ENCODE measurements around the gene TPMT.

DNA sequence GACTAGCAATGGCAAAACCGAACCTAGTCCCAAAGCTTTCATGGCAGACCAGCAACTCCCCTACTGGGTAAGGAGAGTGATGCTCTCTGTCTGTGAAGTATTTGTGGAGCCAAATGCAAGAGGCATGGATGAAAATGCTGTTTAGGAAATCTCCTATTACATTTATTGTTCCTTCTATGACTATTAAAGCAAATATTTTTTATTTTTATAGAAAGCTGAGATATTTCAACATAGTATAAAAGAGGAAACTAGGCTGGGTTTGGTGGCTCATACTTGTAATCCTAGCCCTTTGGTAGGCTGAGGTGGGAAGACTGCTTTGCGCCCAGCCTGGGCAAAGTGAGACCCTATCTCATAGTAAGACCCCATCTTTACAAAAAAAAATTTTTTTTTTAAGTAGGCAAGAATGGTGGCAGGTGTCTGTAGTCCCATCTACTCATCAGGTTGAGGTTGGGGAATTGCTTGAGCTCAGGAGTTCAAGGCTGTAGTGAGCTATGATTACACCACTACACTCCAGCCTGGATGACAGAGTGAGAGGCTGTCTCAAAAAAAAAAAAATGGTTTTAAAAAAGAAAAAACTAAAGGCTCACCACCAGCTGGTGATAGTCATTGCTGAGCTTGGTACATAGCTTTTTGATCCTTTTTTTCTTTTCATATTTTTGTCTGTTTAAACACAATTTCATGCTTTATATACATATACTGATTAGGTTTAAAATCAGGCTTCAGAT is 11.6 kb upstream of the TPMT start:
- TF ChIP-seq, protein P1, sequence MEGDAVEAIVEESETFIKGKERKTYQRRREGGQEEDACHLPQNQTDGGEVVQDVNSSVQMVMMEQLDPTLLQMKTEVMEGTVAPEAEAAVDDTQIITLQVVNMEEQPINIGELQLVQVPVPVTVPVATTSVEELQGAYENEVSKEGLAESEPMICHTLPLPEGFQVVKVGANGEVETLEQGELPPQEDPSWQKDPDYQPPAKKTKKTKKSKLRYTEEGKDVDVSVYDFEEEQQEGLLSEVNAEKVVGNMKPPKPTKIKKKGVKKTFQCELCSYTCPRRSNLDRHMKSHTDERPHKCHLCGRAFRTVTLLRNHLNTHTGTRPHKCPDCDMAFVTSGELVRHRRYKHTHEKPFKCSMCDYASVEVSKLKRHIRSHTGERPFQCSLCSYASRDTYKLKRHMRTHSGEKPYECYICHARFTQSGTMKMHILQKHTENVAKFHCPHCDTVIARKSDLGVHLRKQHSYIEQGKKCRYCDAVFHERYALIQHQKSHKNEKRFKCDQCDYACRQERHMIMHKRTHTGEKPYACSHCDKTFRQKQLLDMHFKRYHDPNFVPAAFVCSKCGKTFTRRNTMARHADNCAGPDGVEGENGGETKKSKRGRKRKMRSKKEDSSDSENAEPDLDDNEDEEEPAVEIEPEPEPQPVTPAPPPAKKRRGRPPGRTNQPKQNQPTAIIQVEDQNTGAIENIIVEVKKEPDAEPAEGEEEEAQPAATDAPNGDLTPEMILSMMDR (IDR thresholded peaks at IDR 0.05; ENCODE audit: borderline replicate concordance, extremely low read depth, low read length, poor library complexity, severe bottlenecking), result no peak
- no peak for TF ChIP-seq EZH2 (IDR thresholded peaks at IDR 0.05; ENCODE audit: borderline replicate concordance, low read depth, low read length, severe bottlenecking)

Measured in DND-41 (cell line).